Sigmoid colon (tissue), 7 donors: ENCODE measurements around the gene RTN4RL2. TPM values are rescaled to one million over a fixed set of nuclear protein-coding genes. Genes with fewer than 3 reads are reported as not detected.

Experiments used
- DNase-seq: peaks from one replicate; pipeline ENCODE4 v3.0.0-alpha.2; 2019
- H3K27ac ChIP-seq, 4 donors: fragments of 200-600 bp; sonication (generic); one replicate each; pipeline ENCODE4 v1.5.1; 2016 to 2019; ENCODE audit warnings: mild to moderate bottlenecking in 1 of 4
- H3K27me3 ChIP-seq, 3 donors: fragments of 200-600 bp; sonication (generic); one replicate each; pipeline ENCODE4 v1.5.1; 2019; ENCODE audit warnings: mild to moderate bottlenecking in 1 of 3
- H3K36me3 ChIP-seq, 4 donors: fragments of 200-600 bp; sonication (generic); one replicate each; pipeline ENCODE4 v1.5.1; 2016 to 2019
- H3K4me1 ChIP-seq, 4 donors: fragments of 200-600 bp; sonication (generic); one replicate each; pipeline ENCODE4 v1.5.1; 2017 to 2019
- H3K4me3 ChIP-seq, 4 donors: fragments of 200-600 bp; sonication (generic); one replicate each; pipeline ENCODE4 v1.5.1; 2017 to 2019; ENCODE audit warnings: mild to moderate bottlenecking in 2 of 4, moderate library complexity in 1 of 4
- H3K9me3 ChIP-seq, 4 donors: fragments of 200-600 bp in 3 of 4; sonication (generic) in 3 of 4; one replicate each; pipeline versions ENCODE4 v1.5.1 to v1.6.1; 2013 to 2019
- EP300 ChIP-seq, 4 donors: sonication (generic); formaldehyde crosslinking; IDR thresholded peaks; one replicate each; pipeline ENCODE4 v1.6.1; 2017; ENCODE audit warnings: antibody characterized with exemption in 4 of 4
- POLR2A ChIP-seq, 2 donors: fragments of 450-650 bp; IDR thresholded peaks; one replicate each; pipeline ENCODE4 v1.6.1; 2016; ENCODE audit warnings: antibody characterized with exemption in 2 of 2, mild to moderate bottlenecking in 2 of 2, moderate library complexity in 2 of 2
- POLR2AphosphoS5 ChIP-seq, 4 donors: sonication (generic); formaldehyde crosslinking; IDR thresholded peaks; one replicate each; pipeline ENCODE4 v1.6.1; 2017; ENCODE audit warnings: antibody characterized with exemption in 4 of 4
- whole genome bisulfite sequencing, 2 donors: extraction: QIAGEN DNeasy Blood & Tissue Kit; methylation state at CpG; one replicate each; pipeline ENCODE4 v1.1.7; 2013; 5-methylcytosine and 5-hydroxymethylcytosine counted together
- intact Hi-C: fragments of 100-400 bp; cut with DNase I; formaldehyde crosslinking; loops from one replicate; pipeline ENCODE4 v1.15.1; 2023
- polyA plus RNA-seq, 3 donors: library from polyadenylated mRNA; stranded (reverse); fragments of 200-250 nt; gene quantifications; one replicate each; pipeline ENCODE4 v1.2.3, GENCODE V29; 2013
- total RNA-seq, 4 donors: library from RNA; depleted of rRNA; stranded (reverse); fragments of >200 nt; gene quantifications; one replicate each; pipeline ENCODE4 v1.1.0, GENCODE V29; 2016
- TF ChIP-seq, protein P1 (sequence below), 4 experiments: fragments of 450-650 bp in 3 of 4; fragments of 200-600 bp in 1 of 4; IDR thresholded peaks; one replicate each; pipeline ENCODE4 v1.5.1; 2016 to 2019; ENCODE audit warnings: antibody characterized with exemption in 4 of 4, mild to moderate bottlenecking in 3 of 4, moderate library complexity in 2 of 4
- donor health status: healthy with polysubstance abuse.
- donor health status: Bipolar disorder and iron deficiency.
- donor health status: healthy.

Gene RTN4RL2
- total and polyA plus RNA-seq, 7 donors = 0.41 to 0.66 (median 0.61) TPM; not detected in 3

DNA sequence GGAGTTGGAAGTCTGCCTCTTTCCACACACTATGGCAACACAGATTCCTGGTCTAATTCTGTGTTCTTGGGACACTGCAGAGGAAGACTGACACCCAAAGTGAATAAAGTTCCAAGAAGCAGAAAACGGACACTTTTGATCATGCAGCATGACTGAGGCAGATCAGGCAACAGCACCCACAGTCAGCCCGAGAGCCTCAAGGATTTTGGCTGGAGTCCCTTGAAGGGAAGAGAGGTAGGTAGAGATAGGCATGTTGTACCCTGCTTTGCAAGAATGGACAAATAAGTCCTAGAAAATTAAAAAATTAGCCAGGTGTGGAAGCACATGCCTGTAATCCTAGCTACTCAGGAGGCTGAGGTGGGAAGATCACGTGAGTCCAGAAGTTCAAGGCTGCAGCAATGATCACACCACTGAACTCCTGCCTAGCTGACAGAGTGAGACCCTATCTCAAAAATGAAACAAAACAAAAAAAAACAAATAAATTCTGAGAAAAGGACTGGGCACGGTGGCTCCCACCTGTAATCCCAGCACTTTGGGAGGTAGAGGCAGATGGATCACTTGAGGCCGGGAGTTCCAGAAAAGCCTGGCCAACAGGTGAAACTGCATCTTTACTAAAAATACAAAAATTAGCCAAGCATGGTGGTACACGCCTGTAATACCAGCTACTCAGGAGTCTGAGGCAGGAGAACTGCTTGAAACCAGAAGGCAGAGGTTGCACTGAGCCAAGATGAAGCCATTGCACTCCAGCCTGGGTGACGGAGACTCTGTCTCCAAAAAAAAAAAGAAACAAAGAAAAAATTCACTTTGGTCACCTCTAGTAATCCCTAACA lies 48.2 kb downstream of the RTN4RL2 start:
- Histone ChIP-seq H3K4me1 (peaks cover 0 to 7% (median 1%) of the 10 kb centered on the region in 4 donors), H3K9me3 (no peaks in the 10 kb centered on the region), H3K27me3 (no peaks in the 10 kb centered on the region), H3K4me3 (no peak overlapping the region), H3K36me3 (peaks cover 0 to 29% (median 0%) of the 10 kb centered on the region in 4 donors), H3K27ac (no peak overlapping the region)
- no peak for DNase-seq
- intact Hi-C loops = no loop called here
- TF ChIP-seq POLR2A (IDR thresholded peaks at IDR 0.05) = no peak
- TF ChIP-seq, protein P1, sequence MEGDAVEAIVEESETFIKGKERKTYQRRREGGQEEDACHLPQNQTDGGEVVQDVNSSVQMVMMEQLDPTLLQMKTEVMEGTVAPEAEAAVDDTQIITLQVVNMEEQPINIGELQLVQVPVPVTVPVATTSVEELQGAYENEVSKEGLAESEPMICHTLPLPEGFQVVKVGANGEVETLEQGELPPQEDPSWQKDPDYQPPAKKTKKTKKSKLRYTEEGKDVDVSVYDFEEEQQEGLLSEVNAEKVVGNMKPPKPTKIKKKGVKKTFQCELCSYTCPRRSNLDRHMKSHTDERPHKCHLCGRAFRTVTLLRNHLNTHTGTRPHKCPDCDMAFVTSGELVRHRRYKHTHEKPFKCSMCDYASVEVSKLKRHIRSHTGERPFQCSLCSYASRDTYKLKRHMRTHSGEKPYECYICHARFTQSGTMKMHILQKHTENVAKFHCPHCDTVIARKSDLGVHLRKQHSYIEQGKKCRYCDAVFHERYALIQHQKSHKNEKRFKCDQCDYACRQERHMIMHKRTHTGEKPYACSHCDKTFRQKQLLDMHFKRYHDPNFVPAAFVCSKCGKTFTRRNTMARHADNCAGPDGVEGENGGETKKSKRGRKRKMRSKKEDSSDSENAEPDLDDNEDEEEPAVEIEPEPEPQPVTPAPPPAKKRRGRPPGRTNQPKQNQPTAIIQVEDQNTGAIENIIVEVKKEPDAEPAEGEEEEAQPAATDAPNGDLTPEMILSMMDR (IDR thresholded peaks at IDR 0.05) = no peak
- no peak for TF ChIP-seq POLR2AphosphoS5 (IDR thresholded peaks at IDR 0.05)
- no peak for TF ChIP-seq EP300 (IDR thresholded peaks at IDR 0.05)
- WGBS, 2 donors = 91 to 93% methylated on average over 7 of the region's 7 CpGs

DNA sequence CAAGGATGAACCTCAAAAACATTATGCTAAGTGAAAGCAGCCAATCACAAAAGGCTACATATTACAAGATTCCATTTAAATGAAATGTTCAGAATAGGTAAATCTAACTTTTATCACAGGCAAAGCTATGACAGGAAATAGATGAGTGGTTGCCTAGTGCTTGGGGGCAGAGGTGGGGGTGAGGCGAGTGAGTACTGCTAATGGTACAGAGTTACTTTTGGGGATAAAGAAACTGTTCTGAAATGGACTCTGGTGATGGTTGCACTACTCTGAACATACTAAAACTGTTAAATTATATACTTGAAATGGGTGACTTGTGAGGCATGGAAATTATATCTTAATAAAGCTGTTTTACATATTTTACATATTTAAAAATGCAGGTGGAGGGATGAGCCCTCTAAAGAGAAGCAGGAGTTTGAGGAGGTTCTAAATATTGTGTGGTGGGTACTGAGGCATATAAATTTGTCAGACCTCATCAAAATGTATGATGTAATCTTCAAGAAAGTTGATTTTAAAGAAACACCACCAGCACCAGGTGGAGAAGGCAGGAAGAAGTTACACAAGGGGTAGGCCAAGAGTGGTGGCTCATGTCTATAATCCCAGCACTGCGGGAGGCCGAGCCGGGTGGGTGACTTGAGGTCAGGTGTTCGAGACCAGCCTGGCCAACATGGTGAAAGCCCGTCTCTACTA lies 51.6 kb downstream of the RTN4RL2 start:
- 87 to 96% methylated on average over 6 of the region's 6 CpGs for WGBS, 2 donors

DNA sequence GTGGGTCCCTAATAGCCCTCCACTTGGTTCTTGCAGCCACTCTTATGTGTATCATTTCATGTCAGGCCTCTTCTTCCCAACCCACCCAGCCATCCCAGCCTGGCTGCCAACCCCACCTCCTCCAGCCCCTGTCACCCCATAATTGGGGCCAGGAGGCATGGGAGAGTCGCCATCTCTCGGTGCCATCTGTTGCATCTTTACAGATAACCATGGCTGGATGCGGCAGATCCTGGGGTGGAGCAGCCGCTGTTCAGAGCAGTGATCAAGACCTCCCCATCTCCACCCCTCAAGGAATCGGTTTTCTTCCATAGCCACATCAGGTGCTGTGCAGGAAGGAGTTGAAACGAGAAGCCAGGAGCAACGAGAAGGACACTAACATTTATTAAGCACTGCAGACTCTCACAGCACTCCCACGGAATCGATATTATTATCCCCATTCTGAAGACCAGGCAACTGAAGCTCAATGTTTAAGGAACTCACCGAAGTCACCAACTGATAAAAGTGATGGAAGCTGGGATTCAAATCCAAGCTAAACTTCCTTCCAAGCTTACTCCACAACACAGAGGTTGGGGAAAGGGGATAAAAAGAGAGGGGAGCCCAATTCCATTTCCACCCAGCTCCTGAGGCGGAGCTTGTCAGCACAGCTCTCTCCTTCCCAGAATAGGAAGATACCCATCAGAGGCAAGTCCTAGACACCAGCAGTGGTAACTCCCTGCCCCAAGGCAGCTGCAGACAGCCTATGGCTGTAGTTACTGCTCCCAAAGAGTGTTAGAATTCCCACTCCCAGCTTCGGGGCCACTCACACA lies 52.5 kb downstream of the RTN4RL2 start:
- Histone ChIP-seq H3K4me1 (peaks cover 0 to 18% (median 17%) of the 10 kb centered on the region in 4 donors), H3K9me3 (no peaks in the 10 kb centered on the region), H3K36me3 (peaks cover 0 to under 1% (median 0%) of the 10 kb centered on the region in 4 donors), H3K27me3 (no peaks in the 10 kb centered on the region), H3K27ac (peak overlapping the region in 2 of 4 donors; percentile 75 to 79), H3K4me3 (no peak overlapping the region)
- 92% methylated on average over 12 of the region's 12 CpGs for WGBS, 2 donors
- TF ChIP-seq POLR2AphosphoS5 (IDR thresholded peaks at IDR 0.05) (no peak), POLR2A (IDR thresholded peaks at IDR 0.05) (no peak), EP300 (IDR thresholded peaks at IDR 0.05) (no peak)
- TF ChIP-seq, protein P1 (IDR thresholded peaks at IDR 0.05) = no peak
- intact Hi-C loops = no loop called here
- DNase-seq = no peak

More for the DNA sequence above, 51.6 kb downstream of the RTN4RL2 start:
- TF ChIP-seq POLR2A (IDR thresholded peaks at IDR 0.05) (no peak), POLR2AphosphoS5 (IDR thresholded peaks at IDR 0.05) (no peak), EP300 (IDR thresholded peaks at IDR 0.05) (no peak)
- TF ChIP-seq, protein P1 (IDR thresholded peaks at IDR 0.05) = no peak
- no peak overlapping the region for H3K4me3 ChIP-seq
- H3K27me3 ChIP-seq = no peaks in the 10 kb centered on the region
- intact Hi-C loops = no loop called here
- no peak for DNase-seq
- H3K4me1 ChIP-seq = peaks cover 0 to 18% (median 17%) of the 10 kb centered on the region in 4 donors
- no peak overlapping the region for H3K27ac ChIP-seq
- no peaks in the 10 kb centered on the region for H3K9me3 ChIP-seq
- peaks cover 0 to 10% (median 0%) of the 10 kb centered on the region in 4 donors for H3K36me3 ChIP-seq

DNA sequence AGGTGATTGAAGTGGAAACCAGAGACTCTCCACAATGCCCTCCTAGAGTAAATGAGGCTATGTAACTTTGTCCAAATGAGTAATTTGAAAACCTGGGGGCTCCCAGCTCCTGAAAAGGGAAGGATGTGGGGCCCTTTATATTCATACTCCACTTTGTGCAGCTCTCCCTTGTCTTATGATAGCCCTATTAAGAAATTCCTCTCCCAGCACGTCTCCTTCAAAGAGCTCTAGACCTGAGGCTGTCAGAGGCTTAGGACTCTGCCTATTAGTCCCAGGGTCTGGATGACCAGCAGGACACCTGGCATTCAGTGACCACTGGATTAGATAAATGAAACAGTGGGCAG lies 53.1 kb downstream of the RTN4RL2 start:
- H3K4me1 ChIP-seq = peaks cover 0 to 18% (median 17%) of the 10 kb centered on the region in 4 donors
- no peak for DNase-seq
- intact Hi-C loops = no loop called here
- no peak for TF ChIP-seq POLR2AphosphoS5 (IDR thresholded peaks at IDR 0.05)
- TF ChIP-seq, protein P1 (IDR thresholded peaks at IDR 0.05) = no peak
- TF ChIP-seq POLR2A (IDR thresholded peaks at IDR 0.05) = no peak
- TF ChIP-seq EP300 (IDR thresholded peaks at IDR 0.05) = no peak
- H3K9me3 ChIP-seq = no peaks in the 10 kb centered on the region
- H3K4me3 ChIP-seq = no peak overlapping the region
- H3K27ac ChIP-seq = peak overlapping the region in 3 of 4 donors; percentile 75 to 79 (median 77)
- WGBS, 2 donors = 47 to 59% methylated on average over 1 of the region's 1 CpG
- no peaks in the 10 kb centered on the region for H3K27me3 ChIP-seq
- no peaks in the 10 kb centered on the region for H3K36me3 ChIP-seq
